SKM-1 (cell line): ENCODE data around the gene KAZN.

Source experiments
- DNase-seq: peaks from one replicate; lab custom pipeline; 2025; ENCODE audit not compliant: unreplicated experiment; lab: John Stamatoyannopoulos, UW

The KAZN gene

DNA sequence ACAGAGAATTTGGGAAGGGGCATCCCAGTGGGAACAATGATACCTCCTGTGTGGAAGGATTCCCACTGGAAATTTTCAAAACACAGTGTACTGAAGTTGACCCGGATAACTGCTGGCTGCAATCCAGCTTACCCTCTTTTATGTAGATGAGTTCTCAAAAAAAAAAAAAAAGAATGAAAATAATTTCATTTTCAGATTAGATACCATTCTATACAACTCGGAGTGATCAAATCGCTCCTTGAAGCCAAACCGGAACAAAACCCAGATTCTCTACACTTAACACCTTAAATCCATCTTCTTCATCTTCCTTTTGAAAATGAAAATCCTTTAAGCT, 69.1 kb downstream of the KAZN start:
- DNase-seq = no peak

DNA sequence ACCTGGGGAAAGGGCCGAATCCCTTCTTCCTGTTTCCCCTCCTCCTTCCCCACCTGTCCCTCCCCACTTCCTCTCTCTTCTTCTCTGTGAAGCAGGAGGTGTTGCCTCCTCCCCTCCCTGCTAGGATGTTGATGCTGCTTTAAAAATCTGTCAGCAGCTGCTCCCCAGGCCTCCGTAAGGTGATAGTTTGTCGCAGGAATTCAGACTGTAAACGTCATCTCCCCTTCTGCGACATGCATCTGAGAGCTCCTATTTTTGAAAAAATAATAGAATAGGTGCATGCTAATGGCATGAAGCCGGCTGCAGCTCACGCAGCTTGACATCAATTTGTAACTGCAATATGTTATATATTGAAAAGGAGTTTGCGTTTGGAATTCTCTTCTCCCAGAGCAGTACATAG, 70.1 kb downstream of the KAZN start:
- no peak for DNase-seq

DNA sequence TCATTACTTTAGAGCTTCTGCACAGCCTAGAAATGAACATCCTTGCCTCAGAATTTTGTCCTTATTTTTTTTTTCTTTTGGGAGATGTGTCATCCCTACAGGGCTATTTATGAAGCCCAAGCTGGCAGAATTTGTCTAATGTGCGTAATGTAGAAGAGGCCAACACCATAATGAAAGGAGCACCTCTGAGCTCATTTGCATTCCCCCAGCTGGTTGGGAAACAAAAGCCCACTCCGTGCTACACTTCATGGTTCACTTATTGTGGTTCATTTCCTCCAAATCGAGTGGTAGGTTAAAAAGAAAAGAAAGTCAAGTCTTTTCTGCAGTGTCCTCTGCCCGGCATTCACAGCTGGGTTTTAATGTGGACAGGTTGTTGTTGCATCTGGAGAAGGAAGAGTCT, 73.5 kb downstream of the KAZN start:
- DNase-seq = no peak

DNA sequence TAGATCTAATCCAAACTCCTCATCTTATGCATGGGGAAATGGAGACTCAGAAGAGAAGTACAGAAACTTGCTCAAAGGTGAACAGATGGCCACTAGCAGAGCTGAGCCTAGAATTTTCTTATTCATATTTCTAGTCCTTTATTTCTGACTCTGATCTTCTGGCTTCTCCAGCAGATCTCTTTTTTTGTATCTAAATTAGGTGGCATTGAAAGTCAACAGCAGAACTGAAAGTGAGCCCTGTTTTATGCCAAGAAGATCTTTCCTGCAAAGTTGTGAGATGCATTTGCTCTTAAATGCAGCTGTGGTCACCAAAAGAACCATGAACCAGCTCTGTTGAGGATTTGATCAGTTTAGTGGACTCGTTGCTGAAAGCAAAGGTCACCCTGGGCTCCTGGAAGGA, 75.5 kb downstream of the KAZN start:
- no peak for DNase-seq

DNA sequence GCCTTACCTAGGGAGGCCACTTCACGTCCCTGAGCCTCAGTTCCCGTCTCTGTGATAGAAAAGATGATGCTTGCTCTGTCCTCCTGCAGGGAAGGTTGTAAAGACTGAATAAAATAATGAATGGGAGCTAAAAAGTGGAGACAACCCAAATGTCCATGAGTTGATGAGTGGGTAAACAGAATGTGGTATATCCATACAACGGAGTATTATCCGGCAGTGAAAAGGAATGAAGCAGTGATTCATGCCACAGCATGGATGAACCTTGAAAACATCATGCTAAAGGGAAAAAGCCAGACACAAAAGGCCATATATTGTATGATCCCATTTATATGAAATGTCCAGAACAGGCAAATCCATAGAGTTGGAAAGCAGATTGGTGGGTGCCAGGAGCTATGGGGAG, 77.9 kb downstream of the KAZN start:
- DNase-seq = no peak

- no peak for DNase-seq
These were observed 78.9 kb downstream of the KAZN start for GRCh38 chr1:14677292-14677971.

DNA sequence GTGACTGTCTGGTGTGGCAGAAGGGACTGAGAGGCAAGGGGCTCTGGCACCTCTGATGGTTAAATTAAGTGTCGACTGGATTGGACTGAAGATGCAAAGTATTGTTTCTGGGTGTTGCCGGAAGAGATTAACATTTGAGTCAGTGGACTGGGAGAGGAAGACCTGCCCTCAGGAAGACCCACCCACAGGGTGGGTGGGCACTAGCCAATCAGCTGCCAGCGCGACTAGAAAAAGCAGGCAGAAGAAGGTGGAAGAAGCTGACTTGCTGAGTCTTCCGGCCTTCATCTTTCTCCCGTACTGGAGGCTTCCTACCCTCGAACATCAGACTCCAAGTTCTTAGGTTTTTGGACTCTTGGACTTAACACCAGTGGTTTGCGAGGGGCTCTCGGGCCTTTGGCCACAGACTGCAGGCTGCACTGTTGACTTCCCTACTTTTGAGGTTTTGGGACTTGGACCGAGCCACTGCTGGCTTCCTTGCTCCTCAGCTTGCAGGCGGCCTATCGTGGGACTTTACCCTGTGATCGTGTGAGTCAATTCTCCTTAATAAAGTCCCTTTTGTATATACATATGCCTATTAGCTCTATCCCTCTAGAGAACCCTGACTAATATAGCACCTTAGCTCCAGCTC, 79.6 kb downstream of the KAZN start:
- DNase-seq = no peak

DNA sequence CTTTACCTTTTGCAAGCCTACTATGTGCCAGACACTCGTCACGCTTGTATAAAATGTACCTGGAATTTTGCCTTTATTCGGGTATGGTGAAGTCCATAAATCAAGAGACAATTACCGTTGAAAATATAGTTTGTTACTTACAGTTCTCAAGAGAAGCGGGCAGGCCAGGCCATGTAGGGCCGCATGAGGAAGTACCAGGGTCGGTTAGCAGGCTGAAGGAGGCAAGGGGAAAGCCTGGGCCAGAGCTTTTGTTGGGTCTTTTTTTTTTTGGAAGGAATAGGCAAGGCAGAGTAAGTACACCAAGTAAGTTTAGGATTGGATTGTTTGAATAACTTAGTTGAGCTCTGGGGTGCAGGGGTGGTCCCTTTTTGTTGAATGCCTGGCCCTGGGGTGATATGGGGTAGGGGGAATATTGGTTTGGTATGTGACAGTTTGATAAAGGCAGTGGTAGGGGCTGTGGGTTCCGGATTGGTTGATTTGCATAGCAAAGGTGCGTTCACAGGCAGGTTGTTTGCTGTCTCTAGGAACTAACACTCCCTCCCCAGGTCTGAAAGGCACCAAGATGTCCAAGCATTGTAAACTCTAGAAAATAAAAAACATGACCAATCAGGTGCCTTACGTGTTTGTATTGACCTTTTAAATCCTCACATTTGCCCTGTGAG, 80.7 kb downstream of the KAZN start:
- DNase-seq = no peak

GRCh38 chr1:14681182-14681581, 82.7 kb downstream of the KAZN start:
- no peak for DNase-seq

- no peak for DNase-seq
These were observed 84.6 kb downstream of the KAZN start for GRCh38 chr1:14682941-14683621.

DNA sequence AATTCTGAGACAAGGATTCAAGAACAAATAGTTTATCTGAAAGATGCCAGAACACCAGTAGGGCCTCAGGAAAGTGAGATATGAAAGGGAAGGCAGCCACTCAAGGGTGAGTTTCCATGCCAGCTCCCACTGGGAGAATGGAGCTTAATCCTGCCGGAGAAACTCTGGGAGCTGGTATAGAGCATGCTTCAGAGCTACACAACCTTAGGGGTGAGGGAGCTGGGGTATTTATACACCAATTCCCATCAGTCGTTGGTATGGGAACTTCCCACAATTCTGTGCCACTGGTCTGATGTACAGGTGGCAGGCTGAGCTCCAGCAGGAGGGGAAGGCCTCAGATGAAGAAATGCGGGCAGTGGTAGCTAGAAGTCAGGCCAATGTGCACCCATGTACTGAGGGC, 86.6 kb downstream of the KAZN start:
- no peak for DNase-seq

GRCh38 chr1:14686701-14687100, 88.2 kb downstream of the KAZN start:
- no peak for DNase-seq

GRCh38 chr1:14687147-14687546, 88.7 kb downstream of the KAZN start:
- no peak for DNase-seq

GRCh38 chr1:14689996-14690615, 91.6 kb downstream of the KAZN start:
- no peak for DNase-seq

- DNase-seq = no peak
These were observed 95.5 kb downstream of the KAZN start for GRCh38 chr1:14693949-14694348.

DNA sequence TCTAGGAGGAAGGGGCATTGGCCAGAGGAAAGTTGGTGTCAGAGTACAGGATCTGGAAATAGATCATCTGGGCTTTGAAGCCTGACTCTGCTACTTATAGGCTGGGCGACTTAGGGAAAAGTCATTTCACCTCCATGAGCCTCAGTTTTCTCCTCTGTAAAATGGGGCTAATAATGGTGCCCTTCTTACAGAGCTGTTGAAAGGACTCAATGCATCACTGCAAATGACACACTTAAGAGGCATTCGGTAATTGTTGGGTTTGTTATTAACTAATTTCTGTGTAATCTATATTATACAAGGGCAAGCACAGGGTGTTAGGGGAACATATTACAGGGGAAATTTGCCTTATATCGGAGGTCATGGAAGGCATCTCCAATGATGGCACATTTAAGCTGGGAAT, 96.1 kb downstream of the KAZN start:
- DNase-seq = no peak

DNA sequence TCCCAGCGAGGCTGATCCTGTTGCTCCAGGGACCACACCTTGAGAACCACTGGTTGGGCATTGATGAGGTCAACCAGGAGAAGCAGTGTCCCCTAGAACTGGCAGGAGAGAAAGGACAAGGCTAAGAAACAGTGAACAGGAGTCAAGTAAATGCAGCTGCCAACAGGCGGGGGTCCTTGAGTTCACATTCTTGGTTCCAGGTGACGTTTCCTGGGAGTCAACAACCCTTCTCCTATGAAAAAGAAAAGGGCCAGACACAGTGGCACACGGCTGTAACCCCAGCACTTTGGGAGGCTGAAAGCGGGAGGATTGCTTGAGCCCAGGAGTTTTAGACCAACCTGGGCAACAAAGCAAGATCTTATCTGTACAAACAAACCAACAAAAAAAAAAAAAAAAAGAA, 98.3 kb downstream of the KAZN start:
- DNase-seq = no peak

GRCh38 chr1:14697353-14697752, 98.9 kb downstream of the KAZN start:
- no peak for DNase-seq

DNA sequence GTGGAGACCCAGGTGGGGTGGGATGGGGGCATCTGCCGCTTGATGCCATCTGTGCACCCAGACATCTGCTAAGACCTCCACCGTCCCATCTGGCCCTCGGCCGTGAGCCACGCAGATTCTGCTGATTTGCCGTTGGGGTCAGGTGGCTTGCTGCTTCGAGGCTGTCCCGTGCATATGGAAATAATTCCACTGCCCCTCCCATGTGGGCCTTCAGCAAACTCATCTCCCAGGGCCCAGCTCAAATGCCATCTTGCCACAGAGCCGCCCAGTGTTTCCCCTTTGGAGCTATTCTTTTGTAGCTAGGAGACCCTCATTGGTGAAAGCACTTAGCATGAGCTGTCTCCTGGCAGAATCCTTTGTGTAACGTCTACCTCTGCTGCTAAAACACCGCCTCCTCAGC, 99.8 kb downstream of the KAZN start:
- no peak for DNase-seq

DNA sequence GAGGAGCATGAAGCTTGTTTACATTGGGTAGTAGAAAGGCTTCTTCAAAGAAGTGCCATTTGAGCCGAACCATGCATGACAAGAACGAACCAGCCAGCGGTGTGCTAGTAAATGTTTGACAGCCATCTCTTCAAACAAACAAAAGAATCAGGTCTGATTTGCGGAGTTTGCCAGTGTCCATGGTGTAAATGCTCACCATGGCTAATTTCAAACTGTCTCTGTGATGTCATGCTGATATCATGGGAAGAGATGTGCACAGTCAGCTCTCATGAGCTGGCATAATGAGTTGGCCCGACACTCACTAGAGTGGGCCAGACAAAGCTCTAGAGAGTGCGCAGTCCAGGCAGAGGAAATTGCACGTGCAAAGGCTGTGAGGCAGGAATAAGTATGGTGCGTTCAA, 101.1 kb downstream of the KAZN start:
- no peak for DNase-seq

GRCh38 chr1:14704846-14705245, 106.4 kb downstream of the KAZN start:
- DNase-seq = no peak

GRCh38 chr1:14705824-14706223, 107.3 kb downstream of the KAZN start:
- no peak for DNase-seq
